Transverse colon (tissue), 3 donors: Measurements from ENCODE around the gene STAMBPL1.

Experiments used
- CTCF ChIP-seq, 5 experiments: fragments of 200-600 bp in 3 of 5; fragments of 450-650 bp in 2 of 5; sonication (generic) in 3 of 5; IDR thresholded peaks; 1 replicate in 2 of 5; 2 replicates in 3 of 5; pipeline ENCODE4 v1.5.1; 2016 to 2017; ENCODE audit warnings: antibody characterized with exemption in 5 of 5, inconsistent platforms in 3 of 5, mild to moderate bottlenecking in 2 of 5, moderate library complexity in 1 of 5
- POLR2A ChIP-seq: fragments of 450-650 bp; IDR thresholded peaks from one replicate; pipeline ENCODE4 v1.6.1; 2016; ENCODE audit warnings: antibody characterized with exemption, mild to moderate bottlenecking, moderate library complexity

GRCh38 chr10:88853155-88853881 lies 26.7 kb upstream of the STAMBPL1 start:
- TF ChIP-seq CTCF (IDR thresholded peaks at IDR 0.05) (no peak), POLR2A (no peak)
